Epithelial cell of proximal tubule (primary cell): Measurements from ENCODE around the gene MTUS2. TPM values are rescaled to one million over a fixed set of nuclear protein-coding genes. Genes with fewer than 3 reads are reported as not detected.

Experiments used
- DNase-seq: peaks from one replicate; pipeline ENCODE4 v3.0.0-alpha.2; 2011; ENCODE audit warnings: low read depth
- H3K4me3 ChIP-seq: 2 replicates; pipeline ENCODE4 v1.5.1; 2011; ENCODE audit warnings: low read depth, mild to moderate bottlenecking, low read length
- total RNA-seq: library from RNA; depleted of rRNA; stranded (reverse); fragments of >200 nt; gene quantifications from 2 replicates; pipeline ENCODE4 v1.2.3, GENCODE V29; 2015
- TF ChIP-seq, protein P1 (sequence below): conservative IDR thresholded peaks from 2 replicates; pipeline ENCODE4 v1.5.1; 2012; ENCODE audit warnings: low read depth, mild to moderate bottlenecking, low read length

The MTUS2 gene
- total RNA-seq, 1 donor from 2014 or later, result not detected

DNA sequence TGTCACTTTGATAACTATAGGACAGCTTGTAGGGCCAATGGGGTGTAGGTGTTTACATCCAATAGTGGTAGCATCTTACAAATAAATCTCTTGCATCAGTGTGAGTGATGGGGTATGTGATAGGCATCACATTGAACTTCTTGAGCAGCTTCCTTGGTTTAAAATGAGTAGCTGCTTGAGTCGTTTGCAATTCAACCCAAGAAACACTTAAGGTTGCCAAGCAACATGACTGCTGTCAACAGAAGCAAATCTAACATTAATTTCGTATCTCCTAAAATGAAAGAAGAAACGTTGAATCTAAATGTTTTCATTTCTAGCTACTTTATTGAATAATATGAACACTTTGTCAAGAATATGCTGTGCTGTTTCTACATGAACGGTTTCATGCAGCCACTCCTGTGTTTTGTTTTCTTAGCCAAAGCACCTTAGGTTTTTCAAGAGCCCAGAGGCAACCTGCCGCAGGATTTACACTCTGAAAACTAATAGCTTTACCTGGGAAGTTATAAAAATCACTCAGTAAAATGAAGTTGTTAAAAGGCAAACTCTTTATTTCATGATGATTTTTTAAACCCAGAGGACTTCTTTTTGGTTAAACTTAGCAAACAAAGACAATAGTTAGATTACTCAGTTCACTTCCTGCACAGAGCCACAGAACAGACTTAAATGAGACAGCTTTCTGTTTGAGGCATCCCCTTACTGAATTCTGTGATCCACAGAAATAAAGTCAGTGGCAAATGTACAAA, 305.2 kb downstream of the MTUS2 start:
- no peak for DNase-seq
- TF ChIP-seq, protein P1, sequence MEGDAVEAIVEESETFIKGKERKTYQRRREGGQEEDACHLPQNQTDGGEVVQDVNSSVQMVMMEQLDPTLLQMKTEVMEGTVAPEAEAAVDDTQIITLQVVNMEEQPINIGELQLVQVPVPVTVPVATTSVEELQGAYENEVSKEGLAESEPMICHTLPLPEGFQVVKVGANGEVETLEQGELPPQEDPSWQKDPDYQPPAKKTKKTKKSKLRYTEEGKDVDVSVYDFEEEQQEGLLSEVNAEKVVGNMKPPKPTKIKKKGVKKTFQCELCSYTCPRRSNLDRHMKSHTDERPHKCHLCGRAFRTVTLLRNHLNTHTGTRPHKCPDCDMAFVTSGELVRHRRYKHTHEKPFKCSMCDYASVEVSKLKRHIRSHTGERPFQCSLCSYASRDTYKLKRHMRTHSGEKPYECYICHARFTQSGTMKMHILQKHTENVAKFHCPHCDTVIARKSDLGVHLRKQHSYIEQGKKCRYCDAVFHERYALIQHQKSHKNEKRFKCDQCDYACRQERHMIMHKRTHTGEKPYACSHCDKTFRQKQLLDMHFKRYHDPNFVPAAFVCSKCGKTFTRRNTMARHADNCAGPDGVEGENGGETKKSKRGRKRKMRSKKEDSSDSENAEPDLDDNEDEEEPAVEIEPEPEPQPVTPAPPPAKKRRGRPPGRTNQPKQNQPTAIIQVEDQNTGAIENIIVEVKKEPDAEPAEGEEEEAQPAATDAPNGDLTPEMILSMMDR, result no peak
- no peak overlapping the region for H3K4me3 ChIP-seq

- TF ChIP-seq, protein P1, result no peak
- no peak overlapping the region for H3K4me3 ChIP-seq
- DNase-seq, result no peak
Measured at GRCh38 chr13:29125934-29126424, 305.8 kb downstream of the MTUS2 start.

DNA sequence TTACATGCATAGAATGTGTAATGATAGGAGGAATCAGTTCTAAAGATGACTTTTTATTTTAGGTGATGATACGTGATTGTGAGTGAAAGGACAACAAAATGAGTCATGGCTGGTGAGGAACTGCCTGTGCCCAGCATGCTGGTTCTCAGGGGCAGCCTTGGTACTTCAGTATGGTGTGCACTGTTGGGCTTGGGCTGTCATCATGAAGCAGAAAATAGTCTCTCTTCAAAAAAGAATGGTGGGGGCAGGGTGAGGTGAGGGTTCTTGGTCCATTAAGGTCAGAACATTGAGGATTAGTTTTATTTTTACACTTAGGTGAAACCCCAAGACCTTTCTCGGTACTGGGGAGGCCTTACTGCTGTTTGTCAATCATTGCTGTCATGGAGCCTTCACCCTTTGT, 309.5 kb downstream of the MTUS2 start:
- no peak overlapping the region for H3K4me3 ChIP-seq
- no peak for DNase-seq
- TF ChIP-seq, protein P1, result no peak

DNA sequence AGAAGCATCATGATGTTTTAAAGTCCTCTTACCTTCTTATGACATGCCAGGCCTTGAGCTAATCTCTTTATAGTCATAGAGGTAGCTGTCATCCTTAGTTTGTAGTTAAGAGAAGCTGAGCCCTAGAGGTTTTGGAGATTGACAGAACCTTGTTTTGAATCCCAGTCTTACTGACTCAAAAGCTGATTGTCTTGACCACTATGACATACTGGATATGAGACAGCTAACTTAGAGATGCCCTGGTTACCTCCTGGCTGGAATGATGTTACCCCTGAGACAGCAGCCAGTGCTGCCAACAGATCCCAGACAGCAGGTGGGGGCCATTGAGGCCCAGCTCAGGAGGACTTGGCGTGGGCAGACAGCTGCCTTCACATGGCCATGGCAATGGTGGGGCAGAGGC, 311.0 kb downstream of the MTUS2 start:
- TF ChIP-seq, protein P1, result no peak
- no peak for DNase-seq
- H3K4me3 ChIP-seq, result no peak overlapping the region

DNA sequence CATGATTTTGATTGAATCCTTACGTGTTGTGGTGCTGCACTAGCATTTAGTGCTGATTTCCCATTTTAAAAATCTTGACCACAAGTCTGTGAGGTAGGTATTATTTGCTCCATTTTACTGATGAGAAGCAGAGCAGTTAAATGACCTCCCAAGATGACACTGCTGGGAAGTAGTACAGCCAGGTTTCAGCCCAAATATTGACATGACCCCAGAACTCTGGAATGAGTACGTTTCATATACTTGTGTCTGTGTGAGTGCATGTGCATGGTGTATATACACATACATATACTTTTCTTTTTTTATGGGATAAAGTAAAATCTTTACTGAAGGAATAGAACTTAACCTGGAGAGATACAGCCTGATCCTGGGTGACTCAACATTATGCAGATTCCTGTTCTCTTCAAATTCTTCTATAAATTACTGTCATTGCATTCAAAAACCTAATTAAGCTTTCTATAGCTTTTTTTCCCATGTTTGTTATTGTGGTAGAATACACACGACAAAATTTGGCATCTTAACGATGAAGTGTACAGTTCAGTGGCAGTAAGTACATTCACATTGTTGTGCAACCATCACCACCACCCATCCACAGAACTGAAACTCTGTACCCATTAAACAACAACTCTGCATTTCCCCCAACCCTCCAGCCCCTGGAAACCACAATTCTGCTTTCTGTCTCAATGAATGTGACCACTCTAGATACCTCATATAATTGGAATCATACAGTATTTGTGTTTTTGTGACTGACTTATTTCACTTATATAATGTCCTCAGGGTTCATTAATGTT, 311.9 kb downstream of the MTUS2 start:
- no peak overlapping the region for H3K4me3 ChIP-seq
- TF ChIP-seq, protein P1, result no peak
- no peak for DNase-seq

DNA sequence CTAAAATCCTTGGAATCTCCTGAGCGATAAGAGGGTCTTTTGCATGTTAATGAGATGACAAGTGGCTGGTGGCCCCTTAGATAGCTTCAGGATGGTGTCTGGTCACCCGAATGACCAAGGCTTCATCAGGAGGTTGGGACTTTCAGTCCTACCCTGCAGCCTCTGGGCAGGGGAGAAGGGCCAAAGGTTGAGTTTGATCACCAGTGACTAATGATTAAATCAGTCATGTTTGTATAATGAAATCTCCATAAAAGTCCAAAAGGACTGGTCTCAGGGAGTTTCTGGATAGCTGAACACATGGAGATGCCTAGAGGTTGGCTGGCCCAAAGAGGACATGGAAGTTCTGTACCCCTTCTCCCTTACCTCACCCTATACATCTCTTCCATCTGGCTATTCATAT, 316.2 kb downstream of the MTUS2 start:
- TF ChIP-seq, protein P1, result no peak
- H3K4me3 ChIP-seq, result no peak overlapping the region
- no peak for DNase-seq
